Breast epithelium (tissue), 3 donors: ENCODE data around the gene SOHLH2.

Source experiments
- POLR2A ChIP-seq: fragments of 450-650 bp; IDR thresholded peaks from one replicate; pipeline ENCODE4 v1.6.1; 2016; ENCODE audit warnings: antibody characterized with exemption, mild to moderate bottlenecking, moderate library complexity
- POLR2AphosphoS5 ChIP-seq, 3 donors: sonication (generic); formaldehyde crosslinking; IDR thresholded peaks; one replicate each; pipeline ENCODE4 v1.6.1; 2017; ENCODE audit warnings: antibody characterized with exemption in 3 of 3
- TF ChIP-seq, protein P1 (sequence below), 3 donors: fragments of 450-650 bp; IDR thresholded peaks; one replicate each; pipeline ENCODE4 v1.5.1; 2016 to 2017; ENCODE audit warnings: antibody characterized with exemption in 3 of 3, mild to moderate bottlenecking in 3 of 3, moderate library complexity in 3 of 3

DNA sequence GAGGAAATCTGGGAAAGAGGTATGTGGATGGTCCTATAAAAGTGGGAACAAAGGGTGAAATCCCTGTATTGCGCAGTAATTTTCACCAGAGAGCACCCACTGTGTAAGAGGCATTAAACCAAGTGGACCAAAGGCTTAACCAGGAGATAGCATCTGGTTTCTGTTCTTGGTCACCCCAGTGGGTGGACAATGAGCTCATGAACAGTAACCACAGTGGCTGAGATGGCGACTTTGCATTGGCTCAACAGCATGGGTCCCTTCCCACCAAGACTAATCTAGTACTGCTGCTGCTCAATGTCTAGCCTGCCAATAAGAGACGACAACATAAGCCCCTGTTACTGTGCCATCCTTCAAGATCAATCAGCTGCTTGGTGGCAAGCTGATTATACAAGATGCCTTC lies 46.7 kb upstream of the SOHLH2 start:
- TF ChIP-seq, protein P1, sequence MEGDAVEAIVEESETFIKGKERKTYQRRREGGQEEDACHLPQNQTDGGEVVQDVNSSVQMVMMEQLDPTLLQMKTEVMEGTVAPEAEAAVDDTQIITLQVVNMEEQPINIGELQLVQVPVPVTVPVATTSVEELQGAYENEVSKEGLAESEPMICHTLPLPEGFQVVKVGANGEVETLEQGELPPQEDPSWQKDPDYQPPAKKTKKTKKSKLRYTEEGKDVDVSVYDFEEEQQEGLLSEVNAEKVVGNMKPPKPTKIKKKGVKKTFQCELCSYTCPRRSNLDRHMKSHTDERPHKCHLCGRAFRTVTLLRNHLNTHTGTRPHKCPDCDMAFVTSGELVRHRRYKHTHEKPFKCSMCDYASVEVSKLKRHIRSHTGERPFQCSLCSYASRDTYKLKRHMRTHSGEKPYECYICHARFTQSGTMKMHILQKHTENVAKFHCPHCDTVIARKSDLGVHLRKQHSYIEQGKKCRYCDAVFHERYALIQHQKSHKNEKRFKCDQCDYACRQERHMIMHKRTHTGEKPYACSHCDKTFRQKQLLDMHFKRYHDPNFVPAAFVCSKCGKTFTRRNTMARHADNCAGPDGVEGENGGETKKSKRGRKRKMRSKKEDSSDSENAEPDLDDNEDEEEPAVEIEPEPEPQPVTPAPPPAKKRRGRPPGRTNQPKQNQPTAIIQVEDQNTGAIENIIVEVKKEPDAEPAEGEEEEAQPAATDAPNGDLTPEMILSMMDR (IDR thresholded peaks at IDR 0.05), result no peak
- TF ChIP-seq POLR2A (no peak), POLR2AphosphoS5 (IDR thresholded peaks at IDR 0.05) (no peak)
